ENCODE data around the gene ADAMTS15.

The ADAMTS15 gene

GRCh38 chr11:130457623-130458409 is 9.4 kb downstream of the ADAMTS15 start:
- H3K4me1 Mint-ChIP-seq = no peaks in the 10 kb centered on the region
- peaks cover 30% of the 10 kb centered on the region for H3K27me3 Mint-ChIP-seq
- H3K4me3 Mint-ChIP-seq = no peak overlapping the region
- no peak overlapping the region for H3K27ac Mint-ChIP-seq
- no peaks in the 10 kb centered on the region for H3K9me3 Mint-ChIP-seq
- no peak for ATAC-seq
- H3K36me3 Mint-ChIP-seq = no peaks in the 10 kb centered on the region

DNA sequence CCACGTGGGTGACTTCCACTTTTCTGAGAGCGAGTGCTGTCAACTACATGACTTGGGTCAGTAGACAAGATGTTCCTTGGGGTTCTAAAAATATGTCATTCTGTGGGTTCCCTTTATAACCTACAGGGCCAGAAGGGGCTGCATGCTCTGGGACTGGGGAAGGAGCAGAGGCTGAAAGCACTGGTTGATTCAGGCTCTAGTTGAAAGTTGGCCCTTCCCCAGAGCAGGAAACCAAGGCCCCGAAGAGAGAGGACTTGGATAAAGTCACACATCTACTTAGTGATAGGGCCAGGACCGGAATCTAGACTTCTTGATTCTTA is 9.9 kb downstream of the ADAMTS15 start:
- no peak overlapping the region for H3K27ac Mint-ChIP-seq
- H3K36me3 Mint-ChIP-seq = no peaks in the 10 kb centered on the region
- peaks cover 25% of the 10 kb centered on the region for H3K27me3 Mint-ChIP-seq
- no peak for ATAC-seq
- no peak overlapping the region for H3K4me3 Mint-ChIP-seq
- H3K9me3 Mint-ChIP-seq = no peaks in the 10 kb centered on the region
- H3K4me1 Mint-ChIP-seq = no peaks in the 10 kb centered on the region

DNA sequence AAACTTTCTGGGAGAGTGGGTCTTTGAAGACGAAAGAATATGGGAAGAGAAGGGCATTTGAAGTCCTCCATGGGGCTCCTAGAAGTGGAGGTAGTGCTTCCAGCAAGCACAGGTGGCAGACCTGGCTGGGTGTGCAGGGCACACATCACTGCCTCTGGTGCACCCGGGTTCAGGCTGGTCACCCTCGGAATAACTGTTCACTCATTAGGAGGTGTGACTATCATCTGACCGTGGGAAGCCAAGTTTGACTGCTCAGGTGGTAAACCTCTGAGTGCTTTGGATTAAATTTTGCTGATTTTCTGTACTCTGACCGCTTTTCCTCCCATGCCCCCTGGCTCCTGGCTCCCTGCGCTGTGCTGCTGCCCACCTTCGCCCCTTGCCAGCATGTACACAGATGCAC is 11.1 kb downstream of the ADAMTS15 start:
- H3K9me3 Mint-ChIP-seq = no peaks in the 10 kb centered on the region
- no peaks in the 10 kb centered on the region for H3K36me3 Mint-ChIP-seq
- no peak overlapping the region for H3K27ac Mint-ChIP-seq
- ATAC-seq = no peak
- H3K4me1 Mint-ChIP-seq = no peaks in the 10 kb centered on the region
- no peak overlapping the region for H3K4me3 Mint-ChIP-seq
- H3K27me3 Mint-ChIP-seq = peaks cover 13% of the 10 kb centered on the region

DNA sequence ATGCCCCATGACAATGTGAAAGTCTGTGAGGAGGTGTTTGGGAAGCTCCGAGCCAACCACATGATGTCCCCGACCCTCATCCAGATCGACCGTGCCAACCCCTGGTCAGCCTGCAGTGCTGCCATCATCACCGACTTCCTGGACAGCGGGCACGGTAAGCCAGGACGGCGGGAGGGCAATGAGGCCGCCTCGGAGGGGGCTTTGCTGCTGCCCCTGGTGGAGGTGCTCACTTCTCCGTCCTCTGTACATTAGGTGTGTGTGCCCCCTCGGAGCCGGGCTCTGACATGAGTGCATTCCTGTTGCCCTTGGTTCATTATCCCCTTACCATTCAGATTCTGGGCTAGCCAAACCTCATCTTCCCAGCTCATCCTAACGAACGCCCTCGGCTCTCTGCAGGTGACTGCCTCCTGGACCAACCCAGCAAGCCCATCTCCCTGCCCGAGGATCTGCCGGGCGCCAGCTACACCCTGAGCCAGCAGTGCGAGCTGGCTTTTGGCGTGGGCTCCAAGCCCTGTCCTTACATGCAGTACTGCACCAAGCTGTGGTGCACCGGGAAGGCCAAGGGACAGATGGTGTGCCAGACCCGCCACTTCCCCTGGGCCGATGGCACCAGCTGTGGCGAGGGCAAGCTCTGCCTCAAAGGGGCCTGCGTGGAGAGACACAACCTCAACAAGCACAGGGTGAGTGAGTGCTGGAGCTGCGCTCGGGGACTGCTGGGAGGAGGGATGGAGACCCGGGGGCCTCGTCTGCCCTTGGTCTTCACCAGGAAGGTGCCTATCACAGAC is 13.8 kb downstream of the ADAMTS15 start:
- peak; percentile 4 for ATAC-seq
- Mint-ChIP-seq H3K4me1 (no peaks in the 10 kb centered on the region), H3K4me3 (no peak overlapping the region), H3K36me3 (no peaks in the 10 kb centered on the region), H3K27me3 (peaks cover 13% of the 10 kb centered on the region), H3K27ac (no peak overlapping the region), H3K9me3 (no peaks in the 10 kb centered on the region)

DNA sequence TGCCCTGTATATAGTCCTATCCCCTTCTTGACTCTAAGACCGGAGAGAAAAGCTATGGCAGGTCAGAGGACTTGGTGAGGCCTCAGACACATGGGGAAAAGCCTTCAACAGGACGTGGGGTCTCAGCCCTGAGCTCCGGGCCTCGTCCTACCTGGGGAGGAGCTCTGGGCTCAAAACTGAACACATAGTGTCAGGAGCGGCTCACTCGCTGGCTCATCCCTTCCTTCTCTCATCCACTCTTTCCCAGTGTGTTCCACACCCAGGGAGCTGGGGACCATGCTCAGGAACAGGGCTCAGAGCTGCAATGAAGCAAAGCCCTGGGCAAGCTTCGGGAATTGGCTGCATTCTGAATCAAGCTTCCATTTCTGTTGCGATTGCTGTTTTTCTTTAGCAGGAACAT is 14.5 kb downstream of the ADAMTS15 start:
- Mint-ChIP-seq H3K36me3 (no peaks in the 10 kb centered on the region), H3K4me1 (no peaks in the 10 kb centered on the region), H3K4me3 (no peak overlapping the region), H3K9me3 (no peaks in the 10 kb centered on the region), H3K27ac (no peak overlapping the region), H3K27me3 (peaks cover 13% of the 10 kb centered on the region)
- ATAC-seq = no peak

DNA sequence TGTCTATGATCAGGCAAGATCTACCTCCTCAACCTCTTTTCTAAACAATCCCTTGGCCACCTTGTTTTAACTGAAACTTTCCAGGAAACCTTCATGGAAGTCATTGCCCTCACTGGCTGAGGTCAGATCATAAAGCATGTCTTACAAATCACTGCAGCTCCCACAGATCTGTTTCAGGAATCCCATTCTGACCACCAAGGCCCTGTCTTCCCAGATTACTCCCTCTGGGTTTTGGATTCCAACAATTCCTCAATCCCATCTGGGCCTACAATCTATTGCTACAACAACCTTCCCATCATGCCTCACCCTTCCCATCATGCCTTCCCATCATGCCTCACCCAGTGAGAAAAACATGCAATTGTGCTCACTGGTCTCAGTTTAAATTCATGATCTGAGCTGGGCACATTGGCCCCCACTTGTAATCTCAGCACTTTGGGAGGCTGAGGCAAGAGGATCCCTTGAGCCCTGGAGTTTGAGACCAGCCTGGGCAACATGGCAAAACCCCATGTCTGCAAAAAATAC is 15.9 kb downstream of the ADAMTS15 start:
- Mint-ChIP-seq H3K4me3 (no peak overlapping the region), H3K27me3 (peaks cover 13% of the 10 kb centered on the region), H3K27ac (no peak overlapping the region), H3K4me1 (no peaks in the 10 kb centered on the region), H3K9me3 (no peaks in the 10 kb centered on the region), H3K36me3 (no peaks in the 10 kb centered on the region)
- ATAC-seq = no peak

- H3K4me3 Mint-ChIP-seq = no peak overlapping the region
- H3K27me3 Mint-ChIP-seq = peaks cover 13% of the 10 kb centered on the region
- no peak overlapping the region for H3K27ac Mint-ChIP-seq
- ATAC-seq = no peak
- H3K9me3 Mint-ChIP-seq = no peaks in the 10 kb centered on the region
- H3K4me1 Mint-ChIP-seq = no peaks in the 10 kb centered on the region
- no peaks in the 10 kb centered on the region for H3K36me3 Mint-ChIP-seq
These were observed 16.8 kb downstream of the ADAMTS15 start for GRCh38 chr11:130465263-130465662.

DNA sequence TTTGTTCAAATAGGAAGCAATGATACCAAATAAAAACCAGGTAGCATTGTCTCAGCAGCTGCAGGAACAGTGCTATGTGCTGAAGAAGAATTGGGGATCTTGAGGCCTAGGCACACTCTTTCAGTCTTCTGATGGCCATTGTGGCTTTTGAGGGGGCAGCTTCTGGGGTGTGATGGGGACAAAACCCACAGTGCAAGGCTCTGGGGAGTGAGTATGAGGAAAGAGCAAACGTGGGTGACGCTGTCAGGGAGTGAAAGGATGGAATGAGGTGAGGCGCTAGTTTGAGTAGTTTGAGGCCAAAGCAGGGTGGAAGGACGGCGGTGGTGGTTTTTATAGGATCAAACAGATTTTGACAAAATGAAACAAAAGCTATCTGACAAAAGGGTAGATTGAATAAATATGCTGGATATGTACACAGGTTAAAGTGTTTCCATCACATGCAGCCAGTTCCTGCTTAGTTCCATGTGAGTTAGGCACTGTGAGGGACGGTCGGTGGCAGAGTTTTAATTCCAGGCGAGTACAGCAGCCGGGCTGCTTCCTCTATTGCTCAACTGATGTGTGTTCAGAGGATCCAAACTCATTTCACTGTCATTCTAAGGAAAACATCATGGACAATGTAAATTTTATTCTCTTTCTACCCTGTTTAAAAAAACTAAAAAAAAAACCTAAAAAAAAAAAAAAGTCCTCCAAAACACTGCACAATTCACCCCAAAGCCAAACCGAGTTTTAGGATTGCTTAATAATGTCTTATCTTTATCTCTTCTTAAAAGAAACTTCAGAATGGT is 18.9 kb downstream of the ADAMTS15 start:
- Mint-ChIP-seq H3K27me3 (no peaks in the 10 kb centered on the region), H3K9me3 (no peaks in the 10 kb centered on the region), H3K4me3 (no peak overlapping the region), H3K27ac (no peak overlapping the region), H3K4me1 (no peaks in the 10 kb centered on the region), H3K36me3 (no peaks in the 10 kb centered on the region)
- no peak for ATAC-seq

DNA sequence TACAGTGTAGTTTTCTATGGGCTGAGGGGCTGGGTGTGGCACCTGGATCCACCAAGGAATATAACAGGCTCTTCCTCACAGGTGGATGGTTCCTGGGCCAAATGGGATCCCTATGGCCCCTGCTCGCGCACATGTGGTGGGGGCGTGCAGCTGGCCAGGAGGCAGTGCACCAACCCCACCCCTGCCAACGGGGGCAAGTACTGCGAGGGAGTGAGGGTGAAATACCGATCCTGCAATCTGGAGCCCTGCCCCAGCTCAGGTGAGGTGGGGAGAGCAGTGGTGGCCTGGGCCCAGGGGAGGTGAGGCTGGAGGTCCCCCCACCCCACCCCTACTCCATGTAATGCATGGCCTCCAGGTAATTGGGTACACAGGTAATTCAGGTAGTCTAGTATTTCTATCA is 20.7 kb downstream of the ADAMTS15 start:
- H3K36me3 Mint-ChIP-seq = no peaks in the 10 kb centered on the region
- no peaks in the 10 kb centered on the region for H3K9me3 Mint-ChIP-seq
- peak; percentile 17 for ATAC-seq
- no peak overlapping the region for H3K4me3 Mint-ChIP-seq
- H3K4me1 Mint-ChIP-seq = no peaks in the 10 kb centered on the region
- no peaks in the 10 kb centered on the region for H3K27me3 Mint-ChIP-seq
- no peak overlapping the region for H3K27ac Mint-ChIP-seq

DNA sequence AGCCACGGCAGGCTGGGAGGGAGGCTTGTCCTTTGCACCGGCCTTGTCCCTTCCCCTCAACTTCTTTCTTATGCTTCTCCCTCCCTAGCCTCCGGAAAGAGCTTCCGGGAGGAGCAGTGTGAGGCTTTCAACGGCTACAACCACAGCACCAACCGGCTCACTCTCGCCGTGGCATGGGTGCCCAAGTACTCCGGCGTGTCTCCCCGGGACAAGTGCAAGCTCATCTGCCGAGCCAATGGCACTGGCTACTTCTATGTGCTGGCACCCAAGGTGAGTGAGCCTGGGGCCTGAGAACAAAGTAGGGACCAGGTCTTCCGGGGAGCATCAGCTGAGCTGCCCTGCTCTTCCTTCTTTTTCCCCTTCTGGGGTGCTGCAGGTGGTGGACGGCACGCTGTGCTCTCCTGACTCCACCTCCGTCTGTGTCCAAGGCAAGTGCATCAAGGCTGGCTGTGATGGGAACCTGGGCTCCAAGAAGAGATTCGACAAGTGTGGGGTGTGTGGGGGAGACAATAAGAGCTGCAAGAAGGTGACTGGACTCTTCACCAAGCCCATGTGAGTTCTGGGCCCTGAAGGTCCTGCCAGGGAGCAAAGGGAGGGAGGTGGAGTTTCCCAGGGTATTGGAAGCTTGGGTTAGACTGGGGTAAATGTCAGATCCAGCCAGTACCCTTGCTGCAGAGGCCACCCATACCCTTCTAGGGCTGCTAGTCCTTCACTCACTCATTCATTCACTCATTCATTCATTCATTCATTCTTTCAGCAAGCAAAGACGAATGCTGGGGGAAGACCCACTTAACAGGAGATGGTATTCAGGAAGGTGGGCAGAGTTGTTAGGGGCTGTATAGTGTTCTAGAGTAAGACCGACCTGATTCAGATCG is 22.6 kb downstream of the ADAMTS15 start:
- Mint-ChIP-seq H3K4me3 (no peak overlapping the region), H3K27me3 (peaks cover 2% of the 10 kb centered on the region), H3K9me3 (no peaks in the 10 kb centered on the region), H3K27ac (no peak overlapping the region), H3K4me1 (no peaks in the 10 kb centered on the region), H3K36me3 (no peaks in the 10 kb centered on the region)
- no peak for ATAC-seq

- H3K9me3 Mint-ChIP-seq = no peaks in the 10 kb centered on the region
- H3K4me3 Mint-ChIP-seq = no peak overlapping the region
- no peak for ATAC-seq
- H3K27ac Mint-ChIP-seq = no peak overlapping the region
- no peaks in the 10 kb centered on the region for H3K36me3 Mint-ChIP-seq
- peaks cover 10% of the 10 kb centered on the region for H3K27me3 Mint-ChIP-seq
- no peaks in the 10 kb centered on the region for H3K4me1 Mint-ChIP-seq
These were observed 23.4 kb downstream of the ADAMTS15 start for GRCh38 chr11:130471731-130472433.

DNA sequence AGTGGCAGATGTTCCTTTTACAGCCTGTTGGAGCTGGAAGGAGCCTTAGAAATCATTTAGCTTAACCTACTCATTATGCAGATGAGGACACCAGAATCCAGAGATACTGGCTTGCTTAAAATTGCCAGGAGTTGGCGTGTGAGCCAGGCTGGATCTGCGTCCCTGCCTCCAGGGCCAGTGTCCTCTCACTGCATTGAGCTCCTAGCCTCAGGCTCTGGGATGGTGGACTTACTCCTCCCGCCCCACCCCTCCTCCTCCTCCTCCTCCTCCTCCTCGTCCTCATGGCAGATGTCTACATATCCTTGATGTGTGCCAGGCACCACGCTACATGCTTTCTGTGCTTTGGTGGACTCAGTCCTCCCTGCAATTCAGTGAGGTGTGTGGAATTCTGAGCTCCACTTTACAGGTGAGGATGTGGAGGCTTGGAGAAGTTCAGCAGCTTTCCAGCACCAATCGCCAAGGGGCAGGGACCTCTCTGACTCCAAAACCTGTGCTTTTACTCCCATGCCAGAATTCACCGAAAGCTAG is 24.1 kb downstream of the ADAMTS15 start:
- peaks cover 11% of the 10 kb centered on the region for H3K27me3 Mint-ChIP-seq
- ATAC-seq = no peak
- no peaks in the 10 kb centered on the region for H3K4me1 Mint-ChIP-seq
- no peaks in the 10 kb centered on the region for H3K9me3 Mint-ChIP-seq
- no peak overlapping the region for H3K4me3 Mint-ChIP-seq
- H3K36me3 Mint-ChIP-seq = no peaks in the 10 kb centered on the region
- no peak overlapping the region for H3K27ac Mint-ChIP-seq

DNA sequence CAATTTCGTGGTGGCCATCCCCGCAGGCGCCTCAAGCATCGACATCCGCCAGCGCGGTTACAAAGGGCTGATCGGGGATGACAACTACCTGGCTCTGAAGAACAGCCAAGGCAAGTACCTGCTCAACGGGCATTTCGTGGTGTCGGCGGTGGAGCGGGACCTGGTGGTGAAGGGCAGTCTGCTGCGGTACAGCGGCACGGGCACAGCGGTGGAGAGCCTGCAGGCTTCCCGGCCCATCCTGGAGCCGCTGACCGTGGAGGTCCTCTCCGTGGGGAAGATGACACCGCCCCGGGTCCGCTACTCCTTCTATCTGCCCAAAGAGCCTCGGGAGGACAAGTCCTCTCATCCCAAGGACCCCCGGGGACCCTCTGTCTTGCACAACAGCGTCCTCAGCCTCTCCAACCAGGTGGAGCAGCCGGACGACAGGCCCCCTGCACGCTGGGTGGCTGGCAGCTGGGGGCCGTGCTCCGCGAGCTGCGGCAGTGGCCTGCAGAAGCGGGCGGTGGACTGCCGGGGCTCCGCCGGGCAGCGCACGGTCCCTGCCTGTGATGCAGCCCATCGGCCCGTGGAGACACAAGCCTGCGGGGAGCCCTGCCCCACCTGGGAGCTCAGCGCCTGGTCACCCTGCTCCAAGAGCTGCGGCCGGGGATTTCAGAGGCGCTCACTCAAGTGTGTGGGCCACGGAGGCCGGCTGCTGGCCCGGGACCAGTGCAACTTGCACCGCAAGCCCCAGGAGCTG is 24.8 kb downstream of the ADAMTS15 start:
- Mint-ChIP-seq H3K4me1 (no peaks in the 10 kb centered on the region), H3K36me3 (no peaks in the 10 kb centered on the region), H3K27ac (no peak overlapping the region), H3K9me3 (no peaks in the 10 kb centered on the region), H3K4me3 (no peak overlapping the region), H3K27me3 (peaks cover 11% of the 10 kb centered on the region)
- no peak for ATAC-seq
